CD4-positive, alpha-beta T cell treated with Interleukin-6 at 100 ng/mL for 8 hours (primary cell): ENCODE data around the gene HOXA13.

Experiments used
- DNase-seq: peaks from one replicate; pipeline ENCODE4 v3.0.0-alpha.2; 2020; ENCODE audit warnings: mixed read lengths, low spot score

Gene HOXA13

DNA sequence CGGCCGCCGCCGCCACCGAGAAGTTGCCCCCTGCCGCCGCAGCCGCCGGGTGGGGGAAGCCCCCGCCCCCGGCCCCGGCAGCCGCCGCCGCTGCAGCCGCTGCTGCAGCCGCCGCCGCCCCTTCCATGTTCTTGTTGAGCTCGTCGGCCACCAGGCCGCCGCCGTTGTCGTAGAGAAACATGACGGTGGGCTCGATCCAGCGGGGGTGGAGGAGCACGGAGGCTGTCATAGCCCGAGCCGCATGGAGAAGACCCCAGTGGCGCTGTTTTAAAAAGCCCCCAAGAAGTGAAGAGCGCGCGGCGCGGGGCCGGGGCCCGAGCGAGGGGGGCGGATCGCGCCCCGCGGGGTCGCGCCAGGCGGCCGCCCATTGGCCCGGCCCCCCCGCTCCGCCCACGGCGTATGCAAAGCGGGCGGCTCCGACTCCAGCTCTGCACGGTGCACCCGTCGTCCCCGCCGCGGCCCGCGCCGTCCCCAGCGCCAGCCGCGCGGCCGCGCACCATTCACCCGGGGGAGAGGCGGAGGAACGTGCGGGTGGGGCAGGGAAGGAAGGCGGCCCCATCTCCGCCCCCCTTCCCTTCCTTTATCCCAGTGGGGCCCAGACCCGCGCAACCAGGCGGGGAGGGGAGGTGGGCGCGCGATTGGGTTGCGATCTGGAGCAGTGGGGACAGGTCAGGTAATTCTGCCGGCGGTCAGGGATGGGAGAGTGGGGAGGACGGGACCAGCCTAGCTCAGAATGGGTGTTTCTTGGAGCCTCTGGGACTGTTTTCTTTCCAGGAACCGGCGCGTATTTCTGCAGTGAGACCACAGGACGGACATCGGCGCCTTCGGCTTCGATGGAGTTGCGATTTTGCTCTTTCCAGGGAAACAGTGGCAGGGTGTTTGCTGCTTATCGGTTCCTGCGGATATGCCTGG lies at the start of gene HOXA13:
HOXA13 (minus strand) TSS at position 243 of the 912 bp plus-strand sequence; CDS start at position 229, 14 bp downstream.
- DNase-seq, result no peak

DNA sequence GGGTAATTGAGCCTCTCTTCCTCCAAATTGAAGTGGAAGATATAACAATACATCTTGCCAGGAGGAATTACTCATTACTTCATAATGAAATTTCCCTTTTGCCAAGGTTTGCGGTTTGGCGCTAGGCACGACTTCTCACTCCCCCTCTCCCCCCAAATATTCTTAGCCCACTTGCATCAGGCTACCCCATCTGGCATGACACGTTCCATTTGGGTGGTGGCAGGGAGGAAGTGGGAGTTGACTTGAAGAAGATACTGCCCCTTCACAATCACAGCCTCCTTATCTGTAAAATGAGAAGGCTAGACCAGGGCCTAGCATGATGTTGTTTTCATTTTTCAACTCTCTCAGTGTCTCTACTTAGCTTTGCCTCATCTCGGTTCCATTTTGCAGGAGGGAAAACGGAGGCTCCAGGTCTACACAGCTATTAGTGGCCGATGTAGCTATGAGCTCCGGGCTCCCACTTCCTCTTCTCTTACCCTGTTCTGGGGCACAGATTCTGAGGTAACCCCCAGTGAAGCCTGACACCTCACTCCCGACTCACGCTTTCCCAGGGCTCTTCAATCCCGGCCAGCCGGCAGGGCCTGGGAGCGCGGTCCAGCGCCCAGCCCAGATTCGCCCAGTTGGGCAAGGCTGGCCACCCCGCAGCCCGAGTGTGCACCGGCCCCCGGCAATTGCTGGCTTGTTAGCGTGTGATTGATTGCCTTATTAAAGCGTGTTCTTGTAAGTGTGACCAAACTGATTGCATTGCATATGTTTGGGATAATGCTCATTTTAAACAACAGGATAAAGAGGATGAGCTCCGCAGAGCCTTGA lies 49.2 kb upstream of the HOXA13 start:
- DNase-seq, result no peak

DNA sequence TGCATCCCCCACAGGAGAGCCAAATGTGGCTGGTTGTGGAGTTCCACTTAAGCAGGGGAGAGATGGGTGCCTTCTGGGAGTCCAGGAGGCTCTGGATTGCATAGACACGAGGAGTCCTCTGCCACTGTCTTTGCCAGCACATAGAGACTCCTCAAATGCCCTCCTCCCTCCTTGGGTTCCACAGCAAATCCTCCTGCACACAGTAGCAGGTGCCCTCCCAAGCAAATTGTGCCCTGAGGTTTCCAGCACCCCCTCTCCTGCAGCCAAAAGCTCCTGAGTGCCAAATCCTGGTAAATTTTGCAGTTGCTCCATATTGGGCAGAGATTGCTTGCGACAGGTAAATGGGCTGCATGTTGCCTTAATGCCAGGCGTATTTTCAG lies 48.5 kb upstream of the HOXA13 start:
- DNase-seq, result no peak

DNA sequence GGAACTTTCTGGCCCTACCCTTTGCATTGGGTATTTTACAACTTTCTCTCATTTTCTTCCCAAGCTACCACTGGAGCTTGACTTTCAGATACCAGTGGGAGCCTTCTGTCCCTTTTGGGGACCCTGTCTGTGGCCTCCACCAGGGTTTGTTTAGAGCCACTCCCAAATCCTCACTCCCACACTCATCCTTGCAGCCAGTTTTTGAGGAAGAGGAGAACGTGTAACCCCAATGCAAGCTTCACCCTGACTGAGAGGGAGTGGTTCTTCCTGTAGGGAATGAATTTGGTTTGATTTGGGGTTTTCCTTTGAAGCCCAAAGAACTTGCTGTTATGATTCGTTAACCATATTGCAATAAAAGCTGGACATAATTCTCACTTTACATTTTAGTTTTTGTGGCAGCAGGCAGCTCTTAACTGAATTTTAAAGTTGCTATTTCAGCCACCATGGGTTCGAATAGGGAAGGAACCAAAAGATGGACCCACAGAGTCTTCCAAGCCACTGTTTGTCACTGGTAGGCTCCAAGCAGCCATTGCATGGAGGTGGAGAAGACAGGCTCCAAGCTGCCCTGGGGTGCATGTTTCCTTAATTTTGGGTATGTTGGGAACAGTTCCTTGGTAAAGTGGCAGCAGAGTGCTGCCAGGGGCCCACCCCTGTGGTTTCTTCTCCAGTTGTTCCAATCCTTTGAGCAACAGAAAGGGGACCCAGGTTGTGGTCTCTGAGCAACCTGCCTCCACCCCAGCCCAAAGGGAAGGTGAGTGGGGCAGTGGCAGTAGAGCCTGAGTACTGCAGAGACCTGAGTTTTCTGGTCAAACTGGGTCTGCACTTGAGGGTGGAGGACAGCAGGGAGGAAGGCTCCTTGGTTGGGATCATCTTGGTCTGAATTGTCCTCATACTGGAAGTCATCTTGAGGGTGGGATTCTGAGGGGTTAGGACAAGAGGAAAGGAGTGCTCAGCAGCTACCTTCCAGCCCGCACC lies 47.8 kb upstream of the HOXA13 start:
- DNase-seq, result no peak

DNA sequence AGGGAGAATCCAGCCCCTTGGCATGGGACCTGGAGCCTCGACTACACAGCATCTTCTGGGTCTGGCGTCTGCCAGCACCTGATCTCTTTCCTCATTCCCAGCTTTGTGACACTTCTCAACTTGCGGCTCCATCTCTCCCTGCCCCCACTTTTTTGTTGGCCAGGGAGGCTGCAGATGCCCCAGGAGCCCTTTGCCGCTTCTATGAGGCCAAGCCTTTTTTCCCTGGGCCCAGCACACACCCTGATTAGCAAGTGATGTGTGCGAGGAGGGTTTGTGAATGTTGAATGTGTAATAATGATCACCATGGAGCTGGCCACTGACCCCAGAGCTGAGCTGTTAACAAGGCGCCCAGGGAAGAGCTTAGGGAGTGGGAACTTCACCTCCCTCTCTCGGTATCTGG lies 47.1 kb upstream of the HOXA13 start:
- no peak for DNase-seq

DNA sequence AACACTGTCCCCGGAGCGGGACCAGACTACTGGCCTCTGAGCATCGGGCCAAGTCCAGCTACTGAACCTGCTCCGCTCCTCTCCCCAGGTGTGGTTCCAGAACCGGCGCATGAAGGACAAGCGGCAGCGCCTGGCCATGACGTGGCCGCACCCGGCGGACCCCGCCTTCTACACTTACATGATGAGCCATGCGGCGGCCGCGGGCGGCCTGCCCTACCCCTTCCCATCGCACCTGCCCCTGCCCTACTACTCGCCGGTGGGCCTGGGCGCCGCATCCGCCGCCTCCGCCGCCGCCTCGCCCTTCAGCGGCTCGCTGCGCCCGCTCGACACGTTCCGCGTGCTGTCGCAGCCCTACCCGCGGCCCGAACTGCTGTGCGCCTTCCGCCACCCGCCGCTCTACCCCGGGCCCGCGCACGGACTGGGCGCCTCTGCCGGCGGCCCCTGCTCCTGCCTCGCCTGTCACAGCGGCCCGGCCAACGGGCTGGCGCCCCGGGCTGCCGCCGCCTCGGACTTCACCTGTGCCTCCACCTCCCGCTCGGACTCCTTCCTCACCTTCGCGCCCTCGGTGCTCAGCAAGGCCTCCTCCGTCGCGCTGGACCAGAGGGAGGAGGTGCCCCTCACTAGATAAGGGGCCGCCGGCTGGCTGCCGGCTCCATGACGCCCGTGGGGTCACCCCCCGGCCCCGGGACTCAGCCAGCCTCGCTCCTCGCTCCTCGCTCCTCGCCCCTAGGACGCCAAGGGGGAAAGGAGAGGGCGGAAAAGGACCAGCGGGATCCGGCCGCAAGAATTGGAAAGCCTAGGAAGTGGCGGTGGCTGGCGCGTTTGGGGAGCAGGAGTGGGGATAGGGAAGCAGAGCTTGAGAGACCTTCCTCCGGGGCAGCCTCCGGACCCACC lies 46.2 kb upstream of the HOXA13 start:
- no peak for DNase-seq

DNA sequence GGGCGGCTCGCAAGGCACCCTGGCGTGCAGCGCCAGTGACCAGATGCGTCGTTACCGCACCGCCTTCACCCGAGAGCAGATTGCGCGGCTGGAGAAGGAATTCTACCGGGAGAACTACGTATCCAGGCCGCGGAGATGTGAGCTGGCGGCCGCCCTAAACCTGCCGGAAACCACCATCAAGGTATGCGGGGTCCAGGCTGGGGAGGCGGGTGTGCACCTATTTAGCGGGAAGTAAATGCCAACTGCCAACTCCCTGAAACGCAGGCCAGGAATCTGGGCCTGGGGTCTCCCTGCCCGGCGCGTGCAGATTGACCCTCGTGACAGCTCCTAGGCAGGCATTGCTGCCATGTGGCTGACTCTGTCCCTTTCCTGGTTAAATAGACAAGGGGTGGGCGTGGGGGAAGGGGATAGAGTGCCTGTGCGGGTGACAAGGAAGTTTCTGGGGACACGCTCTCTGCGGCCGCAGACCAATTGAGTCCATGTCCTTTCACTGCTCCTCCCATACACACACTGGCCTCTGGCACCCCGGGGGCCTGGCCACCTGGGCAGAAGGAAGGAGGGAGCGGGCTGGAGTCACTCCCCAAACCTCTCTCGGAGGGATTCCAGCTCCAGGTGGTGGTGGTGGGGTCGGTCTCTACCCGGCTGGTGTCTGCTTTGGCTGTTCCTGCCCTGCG lies 45.4 kb upstream of the HOXA13 start:
- DNase-seq, result no peak

DNA sequence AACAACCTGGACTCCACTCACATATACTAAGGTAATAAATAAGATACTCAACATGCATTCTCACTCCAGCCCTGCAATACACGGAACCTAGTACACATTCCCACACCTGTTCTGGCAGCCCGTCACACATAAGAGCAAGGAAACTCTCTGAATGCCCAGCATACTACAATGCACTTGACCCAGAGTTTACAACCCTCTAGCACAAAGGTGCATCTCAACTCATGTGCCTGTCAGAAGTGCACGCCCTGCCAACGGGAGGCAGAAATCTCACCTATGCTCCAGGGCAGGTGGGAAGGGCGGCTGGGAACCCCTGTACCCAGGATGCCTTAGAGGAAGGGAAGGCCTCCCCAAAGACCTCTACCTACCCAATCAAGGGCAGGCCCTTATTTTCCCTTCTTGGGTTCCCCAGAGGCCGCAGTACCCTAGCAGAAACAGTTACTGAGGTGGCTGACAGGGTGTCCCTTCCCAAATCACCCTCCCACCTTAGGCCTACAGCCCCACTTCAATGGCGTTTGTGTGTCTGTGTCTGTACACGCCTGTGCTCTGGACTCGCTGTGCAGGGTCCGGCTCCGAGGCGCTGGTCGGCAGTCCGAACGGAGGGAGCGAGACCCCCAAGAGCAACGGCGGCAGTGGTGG lies 44.7 kb upstream of the HOXA13 start:
- DNase-seq, result no peak

DNA sequence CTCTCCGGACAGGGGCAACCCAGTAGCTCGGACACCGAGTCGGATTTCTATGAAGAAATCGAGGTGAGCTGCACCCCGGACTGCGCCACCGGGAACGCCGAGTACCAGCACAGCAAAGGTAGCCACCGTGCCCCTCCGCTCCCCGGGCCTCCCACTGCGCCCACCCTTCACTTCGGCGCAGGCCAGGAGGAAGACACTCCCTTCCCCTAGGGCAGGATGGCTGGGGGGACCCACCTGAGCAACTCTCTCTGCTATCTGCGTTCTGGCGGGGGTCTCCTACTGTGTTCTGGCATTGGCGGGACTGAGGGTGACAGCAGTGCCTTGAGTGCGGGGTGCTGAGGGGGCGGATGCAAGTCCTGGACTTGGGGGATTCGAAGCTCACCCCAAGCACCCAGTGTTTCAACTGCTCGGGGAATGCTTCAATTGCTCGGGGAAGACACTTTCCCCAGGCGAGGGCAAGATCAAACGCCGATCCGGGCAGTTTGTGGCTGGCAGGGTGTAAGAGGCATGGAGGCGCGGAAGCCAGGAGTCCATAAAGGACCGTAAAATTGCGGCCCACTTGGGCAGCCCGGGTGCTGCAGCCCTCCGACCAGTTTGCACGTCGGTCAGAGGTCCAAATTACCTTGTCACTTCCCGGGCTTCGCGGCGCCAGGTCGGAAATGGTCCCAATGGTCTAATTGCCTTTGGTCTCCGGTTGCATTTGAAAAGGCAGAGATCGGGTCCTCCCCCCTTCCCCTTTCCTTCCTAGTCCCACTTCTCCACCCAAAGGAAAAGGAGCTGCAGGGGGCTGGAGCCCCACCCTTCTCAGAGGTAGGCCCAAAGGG lies 43.7 kb upstream of the HOXA13 start:
- no peak for DNase-seq

DNA sequence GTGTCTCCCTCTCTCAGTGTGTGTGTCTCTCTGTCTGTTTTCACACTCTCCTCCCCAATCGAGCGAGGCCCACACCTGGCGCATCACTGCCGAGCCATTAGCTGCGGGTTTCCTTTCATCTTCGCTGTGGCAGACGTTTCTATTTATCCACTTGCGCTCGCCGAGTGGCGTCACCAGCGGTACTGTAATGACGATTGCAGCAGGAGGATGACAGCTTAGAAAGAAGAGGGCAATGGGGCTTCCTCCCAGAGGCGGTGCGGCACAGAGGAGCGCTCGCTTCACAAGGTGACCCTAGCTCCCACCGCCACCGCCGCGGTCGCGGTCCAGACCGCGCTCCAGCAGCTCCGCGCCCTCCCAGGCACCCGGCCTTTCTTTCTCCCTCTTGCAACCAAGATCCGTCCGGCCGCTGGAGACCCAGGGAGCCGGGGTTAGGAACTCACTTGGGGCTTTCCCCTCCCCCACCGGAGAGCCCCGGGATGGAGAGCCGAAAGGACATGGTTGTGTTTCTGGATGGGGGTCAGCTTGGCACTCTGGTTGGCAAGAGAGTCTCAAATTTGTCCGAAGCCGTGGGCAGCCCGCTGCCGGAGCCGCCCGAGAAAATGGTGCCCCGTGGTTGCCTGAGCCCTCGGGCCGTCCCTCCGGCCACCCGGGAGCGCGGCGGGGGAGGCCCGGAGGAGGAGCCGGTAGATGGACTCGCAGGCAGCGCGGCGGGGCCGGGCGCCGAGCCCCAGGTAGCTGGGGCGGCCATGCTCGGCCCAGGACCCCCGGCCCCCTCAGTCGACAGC lies 42.9 kb upstream of the HOXA13 start, which contains the start of gene EVX1:
EVX1 (plus strand) TSS at position 248 of the 785 bp plus-strand sequence; CDS start at position 477, 229 bp downstream.
- DNase-seq, result no peak

DNA sequence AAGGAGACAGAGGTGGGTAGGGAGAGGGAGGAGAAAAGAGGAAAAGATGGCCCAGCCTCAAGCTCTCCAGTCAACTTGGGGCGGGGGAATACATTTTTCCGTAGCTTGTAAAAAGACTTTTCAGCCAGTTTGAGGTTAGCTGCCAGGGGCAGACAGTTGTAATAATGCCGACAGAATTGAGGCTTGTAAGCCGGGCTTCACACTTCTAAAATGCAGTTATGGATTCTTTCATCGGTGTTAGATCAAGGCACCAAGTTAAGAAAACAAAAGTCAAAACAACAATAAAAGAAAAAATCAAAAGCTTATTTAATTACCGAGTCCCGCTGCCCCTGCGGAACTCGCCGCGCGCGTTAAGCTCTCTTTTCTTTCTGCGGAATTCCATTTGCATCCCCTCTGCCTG lies 42.3 kb upstream of the HOXA13 start:
- no peak for DNase-seq

DNA sequence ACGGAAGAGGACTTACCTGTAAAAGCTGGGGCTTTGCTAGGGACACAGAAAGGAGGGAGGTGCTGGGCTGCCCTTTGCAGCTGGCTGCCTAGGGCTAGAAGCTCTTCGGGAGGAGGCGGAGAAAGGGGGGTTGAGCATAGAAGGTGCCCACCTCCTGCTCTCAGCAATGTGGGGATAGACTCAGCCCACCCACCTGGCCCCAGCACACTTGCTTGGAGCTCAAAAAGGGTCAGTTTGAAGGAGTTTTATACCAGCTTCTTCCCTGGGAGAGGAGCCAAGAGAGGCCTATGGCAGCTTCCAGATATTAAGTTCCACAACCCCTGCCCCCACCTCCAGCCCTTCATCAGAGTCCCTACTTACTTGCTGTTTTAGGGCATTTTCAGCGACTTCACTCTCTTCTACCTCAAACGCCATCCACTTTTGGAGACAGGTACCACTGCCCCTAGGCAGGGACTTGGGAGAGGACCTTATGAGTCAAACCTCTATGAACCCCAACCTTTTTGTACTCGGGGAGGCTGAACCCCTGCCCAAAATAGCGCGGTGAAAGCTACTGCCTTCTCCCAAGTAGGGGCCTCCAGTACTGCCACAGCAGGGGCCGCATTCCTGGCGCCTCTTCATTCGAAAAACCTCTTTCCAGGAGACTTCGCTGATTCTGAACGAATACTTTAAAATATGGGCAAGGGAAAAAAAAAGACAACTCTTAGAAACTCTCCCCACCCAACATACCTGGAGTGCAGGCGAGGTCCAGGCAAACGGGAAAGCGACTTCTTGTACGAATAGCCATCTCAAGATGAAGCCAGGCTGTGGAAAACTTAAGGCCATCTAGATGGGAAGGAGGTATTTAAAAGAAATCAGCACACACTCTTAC lies 41.5 kb upstream of the HOXA13 start:
- DNase-seq, result no peak

DNA sequence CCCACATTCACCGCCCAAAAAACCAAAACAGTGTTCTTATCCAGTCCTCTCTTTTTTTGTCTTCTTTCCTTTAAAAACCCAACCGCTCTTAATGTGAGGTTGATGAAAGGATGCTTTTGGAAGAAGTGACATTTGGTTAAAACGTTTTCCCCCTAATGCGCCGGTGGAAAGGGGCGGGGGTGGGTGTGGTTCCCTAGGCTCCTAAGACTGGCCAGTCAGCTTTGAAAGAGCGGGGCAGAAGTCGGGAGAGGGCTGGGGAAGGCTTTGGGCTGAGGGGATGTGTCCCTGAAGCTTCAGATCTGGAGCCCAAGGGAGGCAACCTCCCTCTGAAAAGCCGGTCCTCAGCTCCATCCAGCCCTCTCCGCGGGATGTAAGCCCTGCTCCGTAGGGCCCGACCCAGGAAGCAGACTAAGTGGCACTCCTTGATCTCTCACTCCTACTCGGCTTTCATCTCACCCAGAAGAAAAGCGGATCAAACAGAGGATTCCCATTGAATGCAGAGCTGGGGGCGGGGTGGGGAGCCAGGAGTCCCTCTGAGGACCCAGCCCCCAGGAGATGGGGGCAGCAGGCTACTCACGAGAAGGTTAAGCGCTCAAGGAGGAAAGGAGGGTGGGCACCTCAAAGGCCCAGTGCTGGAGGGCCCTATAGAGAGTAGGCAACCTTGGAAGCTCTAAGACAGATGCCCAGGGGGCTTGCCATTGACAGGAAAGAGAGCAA lies 40.3 kb upstream of the HOXA13 start:
- no peak for DNase-seq

DNA sequence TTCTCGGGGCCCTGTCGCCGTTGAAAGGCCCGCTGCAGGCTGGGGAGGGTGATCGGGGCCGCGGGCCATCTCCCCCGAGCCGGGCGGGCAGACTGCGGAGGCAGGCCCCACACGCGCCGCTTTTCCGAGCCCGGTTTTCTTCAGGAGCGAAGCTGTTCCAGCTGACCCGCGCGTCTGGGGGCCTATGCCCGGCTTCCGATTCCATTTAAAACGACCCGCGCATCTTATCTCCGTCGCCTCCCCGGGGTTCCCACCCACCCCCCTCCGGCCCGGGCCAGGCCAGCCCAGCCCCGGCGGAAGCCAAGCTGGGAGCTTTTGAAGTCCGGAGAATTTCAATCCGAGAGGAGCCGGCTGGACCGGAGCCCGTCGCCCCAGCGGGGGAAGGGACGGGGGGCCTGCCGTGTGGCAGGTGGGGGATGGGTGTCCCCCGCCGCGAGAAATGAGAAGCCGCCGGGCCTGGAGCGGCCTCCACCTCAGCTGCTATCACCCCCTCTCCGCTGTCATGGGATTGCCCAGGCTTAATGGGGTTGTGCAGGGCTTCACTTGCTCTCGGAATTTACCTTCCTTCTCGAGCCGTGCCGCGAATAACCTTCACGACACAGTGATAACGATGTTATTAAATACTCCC lies 39.6 kb upstream of the HOXA13 start:
- DNase-seq, result no peak

DNA sequence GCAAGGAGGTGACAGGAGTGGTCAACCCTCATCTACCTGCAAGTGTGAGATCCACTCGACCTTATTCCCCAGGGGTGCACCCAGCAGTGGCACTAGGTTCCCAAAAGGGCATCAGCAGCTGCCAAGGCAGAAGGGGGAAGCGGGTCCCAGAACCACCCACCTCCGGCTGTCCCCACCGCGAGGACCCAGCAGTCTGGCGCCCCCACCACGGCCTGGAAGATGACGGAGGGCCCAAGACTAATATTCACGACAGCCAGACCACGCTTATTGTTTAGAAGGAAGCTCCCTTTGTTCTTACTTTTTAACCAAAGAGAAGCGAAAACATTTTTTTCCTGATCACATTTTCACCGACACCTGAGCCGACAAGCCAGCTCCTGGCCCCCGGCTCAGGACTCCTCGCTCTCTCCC lies 39.1 kb upstream of the HOXA13 start:
- DNase-seq, result no peak
